OCI-M2 (cell line): Measurements from ENCODE around the gene LIPK.

Experiments used
- DNase-seq: peaks from one replicate; lab custom pipeline; 2025; ENCODE audit not compliant: unreplicated experiment; lab: John Stamatoyannopoulos, UW

LIPK gene

GRCh38 chr10:88782222-88782621 lies 76.2 kb downstream of the LIPK start:
- no peak for DNase-seq

GRCh38 chr10:88783724-88784123 lies 77.7 kb downstream of the LIPK start:
- no peak for DNase-seq

GRCh38 chr10:88786032-88786770 lies 80.2 kb downstream of the LIPK start:
- no peak for DNase-seq

- DNase-seq = no peak
Measured at GRCh38 chr10:88787463-88787862, 81.4 kb downstream of the LIPK start.

- DNase-seq = no peak
Measured at GRCh38 chr10:88788924-88789323, 82.9 kb downstream of the LIPK start.

- no peak for DNase-seq
Measured at GRCh38 chr10:88791924-88792323, 85.9 kb downstream of the LIPK start.

- no peak for DNase-seq
Measured at GRCh38 chr10:88792661-88793060, 86.6 kb downstream of the LIPK start.

GRCh38 chr10:88793712-88794299 lies 87.8 kb downstream of the LIPK start:
- no peak for DNase-seq

- no peak for DNase-seq
Measured at GRCh38 chr10:88794731-88795130, 88.7 kb downstream of the LIPK start.

- no peak for DNase-seq
Measured at GRCh38 chr10:88800152-88801125, 94.4 kb downstream of the LIPK start.
